HepG2 (cell line): ENCODE results near the gene LY6G5B. TPM values are rescaled to one million over a fixed set of nuclear protein-coding genes. Genes with fewer than 3 reads are reported as not detected.

Experiments
- AKNA ChIP-seq: sonication (generic); formaldehyde crosslinking; IDR thresholded peaks from 2 replicates; pipeline ENCODE4 v1.4.0; 2020; ENCODE audit warnings: missing genetic modification reagents, borderline replicate concordance
- CREB1 ChIP-seq, 2 experiments: fragments of 450-650 bp in 1 of 2; IDR thresholded peaks; 2 replicates each; pipeline ENCODE4 v1.6.1; 2016 to 2017; ENCODE audit warnings: control low read depth in 1 of 2, mild to moderate bottlenecking in 1 of 2, missing compliant biosample characterization in 1 of 2, missing genetic modification characterization in 1 of 2
- FIP1L1 ChIP-seq: fragments of 200-400 bp; formaldehyde crosslinking; IDR thresholded peaks from 2 replicates; pipeline ENCODE4 v1.6.1; 2018; ENCODE audit warnings: low read depth, mild to moderate bottlenecking, low read length, moderate library complexity, borderline replicate concordance; ENCODE audit not compliant: insufficient read depth
- FOXP1 ChIP-seq, 2 experiments: fragments of 450-650 bp in 1 of 2; IDR thresholded peaks; 2 replicates each; pipeline ENCODE4 v1.6.1; 2017 to 2018; ENCODE audit warnings: antibody characterized with exemption in 1 of 2
- GATAD2A ChIP-seq: IDR thresholded peaks from 2 replicates; pipeline ENCODE4 v1.6.1; 2016
- KLF11 ChIP-seq: IDR thresholded peaks from 2 replicates; pipeline ENCODE4 v1.6.1; 2016; ENCODE audit warnings: missing compliant biosample characterization
- LBX2 ChIP-seq: sonication (generic); formaldehyde crosslinking; IDR thresholded peaks from 2 replicates; pipeline ENCODE4 v1.5.0; 2020; ENCODE audit warnings: missing genetic modification reagents, mild to moderate bottlenecking, borderline replicate concordance
- NFATC3 ChIP-seq: sonication (generic); formaldehyde crosslinking; IDR thresholded peaks from 2 replicates; pipeline ENCODE4 v1.5.1; 2020; ENCODE audit warnings: mild to moderate bottlenecking, missing genetic modification reagents
- NPAS2 ChIP-seq: sonication (generic); formaldehyde crosslinking; IDR thresholded peaks from 2 replicates; pipeline ENCODE4 v1.8.0; 2022; ENCODE audit warnings: mild to moderate bottlenecking, missing genetic modification reagents, borderline replicate concordance
- PAF1 ChIP-seq: IDR thresholded peaks from 2 replicates; pipeline ENCODE4 v1.6.1; 2016; ENCODE audit warnings: missing genetic modification reagents, missing compliant biosample characterization
- POLR2AphosphoS5 ChIP-seq: IDR thresholded peaks from 2 replicates; pipeline ENCODE4 v1.6.1; 2012; ENCODE audit warnings: low read depth, low read length
- RARA ChIP-seq: IDR thresholded peaks from 2 replicates; pipeline ENCODE4 v1.6.1; 2016; ENCODE audit warnings: missing genetic modification reagents, missing compliant biosample characterization
- RFXAP ChIP-seq: sonication (generic); formaldehyde crosslinking; IDR thresholded peaks from 2 replicates; pipeline ENCODE4 v1.4.0; 2020; ENCODE audit warnings: missing genetic modification reagents, borderline replicate concordance
- SETDB1 ChIP-seq: sonication (generic); formaldehyde crosslinking; IDR thresholded peaks from 2 replicates; pipeline ENCODE4 v1.5.1; 2020; ENCODE audit warnings: missing genetic modification reagents, mild to moderate bottlenecking, borderline replicate concordance
- SP140L ChIP-seq: sonication (generic); formaldehyde crosslinking; IDR thresholded peaks from 2 replicates; pipeline ENCODE4 v1.4.0; 2020; ENCODE audit warnings: missing genetic modification reagents, borderline replicate concordance
- ZBTB25 ChIP-seq: IDR thresholded peaks from 2 replicates; pipeline ENCODE4 v1.6.1; 2018; ENCODE audit warnings: missing genetic modification reagents
- ZNF10 ChIP-seq: sonication (generic); formaldehyde crosslinking; IDR thresholded peaks from 2 replicates; pipeline ENCODE4 v1.4.0; 2020; ENCODE audit warnings: mild to moderate bottlenecking, low read depth, missing genetic modification reagents, borderline replicate concordance
- ZNF34 ChIP-seq: sonication (generic); formaldehyde crosslinking; IDR thresholded peaks from 2 replicates; pipeline ENCODE4 v1.4.0; 2020; ENCODE audit warnings: mild to moderate bottlenecking, missing genetic modification reagents, borderline replicate concordance
- polyA plus RNA-seq, 8 experiments: library from polyadenylated mRNA; depleted of rRNA in 3 of 8; stranded (reverse) in 7 of 8; unstranded in 1 of 8; fragments of >200 nt; fragmentation: Illumina TruSeq in 4 of 8; extraction: Trizol in 4 of 8; gene quantifications; 2 replicates each; pipeline versions ENCODE4 v1.2.1 to v1.2.3, GENCODE V29; 2011 to 2016; ENCODE audit warnings: low read depth in 4 of 8, missing spikeins in 1 of 8, mixed read lengths in 1 of 8; ENCODE audit not compliant: insufficient read depth in 1 of 8
- total RNA-seq, 5 experiments: library from RNA; depleted of rRNA; stranded (reverse); fragments of >200 nt; fragmentation: Illumina TruSeq; extraction: Trizol; gene quantifications; 2 replicates each; pipeline ENCODE4 v1.2.3, GENCODE V29; 2016; ENCODE audit warnings: low read depth in 1 of 5
- TF ChIP-seq, protein P1 (sequence below): sonication (generic); formaldehyde crosslinking; conservative IDR thresholded peaks from 2 replicates; pipeline ENCODE4 v1.5.0; 2020; ENCODE audit warnings: missing genetic modification reagents

LY6G5B gene
- total and polyA plus RNA-seq, 2 of the 13 experiments (the other 11 are each of a cell fraction or from before 2014, with no cell fraction given), result 7.8 to 15.7 TPM

- no peak for TF ChIP-seq AKNA (CRISPR knock-in tag)
- TF ChIP-seq NPAS2 (CRISPR knock-in tag), result 0 out of 2 replicates have a peak, but pooled peaks have one; percentile 57
- no peak for TF ChIP-seq CREB1 (IDR thresholded peaks at IDR 0.05)
- no peak for TF ChIP-seq CREB1 (CRISPR knock-in tag; IDR thresholded peaks at IDR 0.05)
- TF ChIP-seq LBX2 (CRISPR knock-in tag), result no peak
- peak; percentile 38; the same call in 1 of the 2 replicates for TF ChIP-seq RARA (CRISPR knock-in tag)
- no peak; the same call in 1 of the 2 replicates for TF ChIP-seq ZBTB25
- no peak for TF ChIP-seq KLF11 (CRISPR knock-in tag)
- TF ChIP-seq POLR2AphosphoS5, result no peak
- TF ChIP-seq SETDB1, result no peak
- TF ChIP-seq, protein P1, sequence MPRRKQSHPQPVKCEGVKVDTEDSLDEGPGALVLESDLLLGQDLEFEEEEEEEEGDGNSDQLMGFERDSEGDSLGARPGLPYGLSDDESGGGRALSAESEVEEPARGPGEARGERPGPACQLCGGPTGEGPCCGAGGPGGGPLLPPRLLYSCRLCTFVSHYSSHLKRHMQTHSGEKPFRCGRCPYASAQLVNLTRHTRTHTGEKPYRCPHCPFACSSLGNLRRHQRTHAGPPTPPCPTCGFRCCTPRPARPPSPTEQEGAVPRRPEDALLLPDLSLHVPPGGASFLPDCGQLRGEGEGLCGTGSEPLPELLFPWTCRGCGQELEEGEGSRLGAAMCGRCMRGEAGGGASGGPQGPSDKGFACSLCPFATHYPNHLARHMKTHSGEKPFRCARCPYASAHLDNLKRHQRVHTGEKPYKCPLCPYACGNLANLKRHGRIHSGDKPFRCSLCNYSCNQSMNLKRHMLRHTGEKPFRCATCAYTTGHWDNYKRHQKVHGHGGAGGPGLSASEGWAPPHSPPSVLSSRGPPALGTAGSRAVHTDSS, result no peak
- TF ChIP-seq NFATC3, result no peak
- peak; percentile 46; the same call in 1 of the 2 replicates for TF ChIP-seq GATAD2A (CRISPR knock-in tag)
- no peak for TF ChIP-seq SP140L
- TF ChIP-seq ZNF34, result no peak
- no peak for TF ChIP-seq ZNF10
- no peak for TF ChIP-seq FIP1L1
- TF ChIP-seq PAF1 (CRISPR knock-in tag), result no peak
- no peak for TF ChIP-seq FOXP1 (IDR thresholded peaks at IDR 0.05)
- TF ChIP-seq FOXP1 (CRISPR knock-in tag; IDR thresholded peaks at IDR 0.05), result no peak
- peak; percentile 76 for TF ChIP-seq RFXAP
Observed at GRCh38 chr6:31663961-31664789, 5.6 kb upstream of the LY6G5B start (continued).
